HEK293 (cell line): Measurements from ENCODE around the gene FADS2.

Source experiments
- EGR2 ChIP-seq: fragments of 450-650 bp; formaldehyde crosslinking; IDR thresholded peaks from 2 replicates; pipeline ENCODE4 v1.5.1; 2016; ENCODE audit warnings: low read depth, missing biosample characterization, missing genetic modification characterization
- HOXA7 ChIP-seq: sonication (generic); formaldehyde crosslinking; IDR thresholded peaks from 2 replicates; pipeline ENCODE4 v1.8.1; 2022; ENCODE audit warnings: missing genetic modification reagents, borderline replicate concordance
- KLF16 ChIP-seq: fragments of 450-650 bp; formaldehyde crosslinking; IDR thresholded peaks from 2 replicates; pipeline ENCODE4 v1.5.1; 2017; ENCODE audit warnings: missing biosample characterization, missing genetic modification characterization
- SP3 ChIP-seq: fragments of 450-650 bp; formaldehyde crosslinking; IDR thresholded peaks from 2 replicates; pipeline ENCODE4 v1.5.1; 2016; ENCODE audit warnings: missing biosample characterization, missing genetic modification characterization
- TCF7L2 ChIP-seq: IDR thresholded peaks from 2 replicates; pipeline ENCODE4 v1.6.1; 2011; ENCODE audit warnings: low read depth, mild to moderate bottlenecking, inconsistent platforms, low read length, moderate library complexity, borderline replicate concordance
- WT1 ChIP-seq: fragments of 450-650 bp; formaldehyde crosslinking; IDR thresholded peaks from 2 replicates; pipeline ENCODE4 v1.5.1; 2016; ENCODE audit warnings: missing biosample characterization, missing genetic modification characterization
- YY1 ChIP-seq: fragments of 450-650 bp; formaldehyde crosslinking; IDR thresholded peaks from 2 replicates; pipeline ENCODE4 v1.5.1; 2018; ENCODE audit warnings: missing biosample characterization, missing genetic modification characterization
- ZBTB17 ChIP-seq: fragments of 450-650 bp; formaldehyde crosslinking; IDR thresholded peaks from 2 replicates; pipeline ENCODE4 v1.5.1; 2016; ENCODE audit warnings: missing biosample characterization, missing genetic modification characterization
- ZEB2 ChIP-seq: fragments of 450-650 bp; formaldehyde crosslinking; IDR thresholded peaks from 2 replicates; pipeline ENCODE4 v1.5.1; 2016; ENCODE audit warnings: missing biosample characterization, missing genetic modification characterization
- ZNF138 ChIP-seq: fragments of 450-650 bp; formaldehyde crosslinking; IDR thresholded peaks from 2 replicates; pipeline ENCODE4 v1.5.1; 2016; ENCODE audit warnings: missing biosample characterization, missing genetic modification characterization, borderline replicate concordance
- ZNF140 ChIP-seq: fragments of 450-650 bp; formaldehyde crosslinking; IDR thresholded peaks from 2 replicates; pipeline ENCODE4 v1.5.1; 2016; ENCODE audit warnings: missing biosample characterization, missing genetic modification characterization
- ZNF214 ChIP-seq: fragments of 450-650 bp; formaldehyde crosslinking; IDR thresholded peaks from 2 replicates; pipeline ENCODE4 v1.5.1; 2017; ENCODE audit warnings: missing biosample characterization, mild to moderate bottlenecking, missing genetic modification characterization, borderline replicate concordance
- ZNF221 ChIP-seq: fragments of 450-650 bp; formaldehyde crosslinking; IDR thresholded peaks from 2 replicates; pipeline ENCODE4 v1.5.1; 2017; ENCODE audit warnings: missing biosample characterization, missing genetic modification characterization, borderline replicate concordance
- ZNF248 ChIP-seq: fragments of 450-650 bp; formaldehyde crosslinking; IDR thresholded peaks from 2 replicates; pipeline ENCODE4 v1.5.1; 2017; ENCODE audit warnings: missing biosample characterization, missing genetic modification characterization
- ZNF416 ChIP-seq: fragments of 450-650 bp; formaldehyde crosslinking; IDR thresholded peaks from 2 replicates; pipeline ENCODE4 v1.5.1; 2016; ENCODE audit warnings: missing biosample characterization, missing genetic modification characterization
- ZNF560 ChIP-seq: fragments of 450-650 bp; formaldehyde crosslinking; IDR thresholded peaks from 2 replicates; pipeline ENCODE4 v1.5.1; 2017; ENCODE audit warnings: missing biosample characterization, missing genetic modification characterization, borderline replicate concordance
- ZNF626 ChIP-seq: fragments of 450-650 bp; sonication (Bioruptor Pico); formaldehyde crosslinking; IDR thresholded peaks from 2 replicates; pipeline ENCODE4 v1.5.1; 2018; ENCODE audit warnings: missing biosample characterization, missing genetic modification characterization, inconsistent platforms
- ZSCAN30 ChIP-seq: fragments of 450-650 bp; IDR thresholded peaks from 2 replicates; pipeline ENCODE4 v1.5.1; 2018; ENCODE audit warnings: missing biosample characterization, mild to moderate bottlenecking, missing genetic modification characterization, moderate library complexity
- TF ChIP-seq, protein P1 (sequence below): fragments of 450-650 bp; formaldehyde crosslinking; IDR thresholded peaks from 2 replicates; pipeline ENCODE4 v1.5.1; 2016; ENCODE audit warnings: missing biosample characterization, missing genetic modification characterization
- TF ChIP-seq, protein P2 (sequence below): fragments of 450-650 bp; formaldehyde crosslinking; IDR thresholded peaks from 2 replicates; pipeline ENCODE4 v1.5.1; 2016; ENCODE audit warnings: missing biosample characterization, missing genetic modification characterization, borderline replicate concordance
- TF ChIP-seq, protein P3 (sequence below): fragments of 450-650 bp; formaldehyde crosslinking; IDR thresholded peaks from 2 replicates; pipeline ENCODE4 v1.5.1; 2016; ENCODE audit warnings: missing biosample characterization, missing genetic modification characterization
- TF ChIP-seq, protein P4 (sequence below): fragments of 450-650 bp; formaldehyde crosslinking; IDR thresholded peaks from 2 replicates; pipeline ENCODE4 v1.5.1; 2016; ENCODE audit warnings: missing biosample characterization, missing genetic modification characterization
- TF ChIP-seq, protein P5 (sequence below): fragments of 450-650 bp; formaldehyde crosslinking; IDR thresholded peaks from 2 replicates; pipeline ENCODE4 v1.5.1; 2016; ENCODE audit warnings: missing biosample characterization, missing genetic modification characterization, low read depth
- TF ChIP-seq, protein P6 (sequence below): fragments of 450-650 bp; IDR thresholded peaks from 2 replicates; pipeline ENCODE4 v1.5.1; 2018; ENCODE audit warnings: missing biosample characterization, mild to moderate bottlenecking, missing genetic modification characterization
- TF ChIP-seq, protein P7 (sequence below): fragments of 450-650 bp; formaldehyde crosslinking; IDR thresholded peaks from 2 replicates; pipeline ENCODE4 v1.5.1; 2016; ENCODE audit warnings: missing biosample characterization, missing genetic modification characterization
- TF ChIP-seq, protein P8 (sequence below): fragments of 450-650 bp; formaldehyde crosslinking; IDR thresholded peaks from 2 replicates; pipeline ENCODE4 v1.5.1; 2016; ENCODE audit warnings: missing biosample characterization, missing genetic modification characterization

FADS2 gene

DNA sequence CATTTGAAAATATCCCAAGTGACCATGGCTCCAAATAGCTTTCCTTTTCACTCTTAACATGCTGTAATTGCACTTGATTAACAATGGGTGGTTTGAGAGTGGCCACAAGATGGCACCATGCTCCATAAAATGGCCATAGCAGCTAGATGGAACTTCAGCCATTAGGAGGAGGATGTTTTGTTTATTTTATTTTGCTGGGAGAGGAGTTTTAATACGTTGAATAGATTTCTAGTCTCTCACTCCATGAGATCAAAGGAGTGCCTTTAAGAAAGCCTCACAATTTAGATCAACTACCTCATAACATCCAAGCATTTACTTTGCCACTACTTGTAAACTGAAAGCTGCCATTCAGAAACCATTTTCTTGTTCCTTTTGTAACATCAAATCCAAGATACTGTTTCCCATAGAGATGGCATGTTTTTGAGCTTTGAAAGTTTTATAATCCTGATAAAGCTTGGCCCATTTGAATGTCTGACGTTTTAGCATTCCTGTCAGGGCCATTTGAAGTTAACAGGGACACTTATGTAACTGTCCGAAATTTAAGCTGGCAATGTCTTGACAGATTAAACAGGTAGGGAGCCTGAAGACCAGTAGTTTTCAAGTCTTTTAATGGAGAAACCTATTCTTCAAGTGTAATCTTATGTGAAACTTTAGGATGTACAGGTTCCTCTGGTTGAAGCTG, 30.7 kb upstream of the FADS2 start (continued):
- TF ChIP-seq, protein P1, sequence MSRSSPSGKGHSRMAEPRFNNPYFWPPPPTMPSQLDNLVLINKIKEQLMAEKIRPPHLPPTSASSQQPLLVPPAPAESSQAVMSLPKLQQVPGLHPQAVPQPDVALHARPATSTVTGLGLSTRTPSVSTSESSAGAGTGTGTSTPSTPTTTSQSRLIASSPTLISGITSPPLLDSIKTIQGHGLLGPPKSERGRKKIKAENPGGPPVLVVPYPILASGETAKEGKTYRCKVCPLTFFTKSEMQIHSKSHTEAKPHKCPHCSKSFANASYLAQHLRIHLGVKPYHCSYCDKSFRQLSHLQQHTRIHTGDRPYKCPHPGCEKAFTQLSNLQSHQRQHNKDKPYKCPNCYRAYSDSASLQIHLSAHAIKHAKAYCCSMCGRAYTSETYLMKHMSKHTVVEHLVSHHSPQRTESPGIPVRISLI (tag by site-specific recombination), result no peak
- 0 out of 2 replicates have a peak, but pooled peaks have one; percentile 61 for TF ChIP-seq TCF7L2
- TF ChIP-seq ZNF214 (tag by site-specific recombination), result no peak
- TF ChIP-seq, protein P2, sequence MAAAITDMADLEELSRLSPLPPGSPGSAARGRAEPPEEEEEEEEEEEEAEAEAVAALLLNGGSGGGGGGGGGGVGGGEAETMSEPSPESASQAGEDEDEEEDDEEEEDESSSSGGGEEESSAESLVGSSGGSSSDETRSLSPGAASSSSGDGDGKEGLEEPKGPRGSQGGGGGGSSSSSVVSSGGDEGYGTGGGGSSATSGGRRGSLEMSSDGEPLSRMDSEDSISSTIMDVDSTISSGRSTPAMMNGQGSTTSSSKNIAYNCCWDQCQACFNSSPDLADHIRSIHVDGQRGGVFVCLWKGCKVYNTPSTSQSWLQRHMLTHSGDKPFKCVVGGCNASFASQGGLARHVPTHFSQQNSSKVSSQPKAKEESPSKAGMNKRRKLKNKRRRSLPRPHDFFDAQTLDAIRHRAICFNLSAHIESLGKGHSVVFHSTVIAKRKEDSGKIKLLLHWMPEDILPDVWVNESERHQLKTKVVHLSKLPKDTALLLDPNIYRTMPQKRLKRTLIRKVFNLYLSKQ (tag by site-specific recombination), result no peak
- no peak for TF ChIP-seq HOXA7
- no peak for TF ChIP-seq EGR2 (tag by site-specific recombination)
- TF ChIP-seq, protein P3, sequence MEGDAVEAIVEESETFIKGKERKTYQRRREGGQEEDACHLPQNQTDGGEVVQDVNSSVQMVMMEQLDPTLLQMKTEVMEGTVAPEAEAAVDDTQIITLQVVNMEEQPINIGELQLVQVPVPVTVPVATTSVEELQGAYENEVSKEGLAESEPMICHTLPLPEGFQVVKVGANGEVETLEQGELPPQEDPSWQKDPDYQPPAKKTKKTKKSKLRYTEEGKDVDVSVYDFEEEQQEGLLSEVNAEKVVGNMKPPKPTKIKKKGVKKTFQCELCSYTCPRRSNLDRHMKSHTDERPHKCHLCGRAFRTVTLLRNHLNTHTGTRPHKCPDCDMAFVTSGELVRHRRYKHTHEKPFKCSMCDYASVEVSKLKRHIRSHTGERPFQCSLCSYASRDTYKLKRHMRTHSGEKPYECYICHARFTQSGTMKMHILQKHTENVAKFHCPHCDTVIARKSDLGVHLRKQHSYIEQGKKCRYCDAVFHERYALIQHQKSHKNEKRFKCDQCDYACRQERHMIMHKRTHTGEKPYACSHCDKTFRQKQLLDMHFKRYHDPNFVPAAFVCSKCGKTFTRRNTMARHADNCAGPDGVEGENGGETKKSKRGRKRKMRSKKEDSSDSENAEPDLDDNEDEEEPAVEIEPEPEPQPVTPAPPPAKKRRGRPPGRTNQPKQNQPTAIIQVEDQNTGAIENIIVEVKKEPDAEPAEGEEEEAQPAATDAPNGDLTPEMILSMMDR, result peak; percentile 72
- no peak for TF ChIP-seq SP3
- TF ChIP-seq, protein P4, sequence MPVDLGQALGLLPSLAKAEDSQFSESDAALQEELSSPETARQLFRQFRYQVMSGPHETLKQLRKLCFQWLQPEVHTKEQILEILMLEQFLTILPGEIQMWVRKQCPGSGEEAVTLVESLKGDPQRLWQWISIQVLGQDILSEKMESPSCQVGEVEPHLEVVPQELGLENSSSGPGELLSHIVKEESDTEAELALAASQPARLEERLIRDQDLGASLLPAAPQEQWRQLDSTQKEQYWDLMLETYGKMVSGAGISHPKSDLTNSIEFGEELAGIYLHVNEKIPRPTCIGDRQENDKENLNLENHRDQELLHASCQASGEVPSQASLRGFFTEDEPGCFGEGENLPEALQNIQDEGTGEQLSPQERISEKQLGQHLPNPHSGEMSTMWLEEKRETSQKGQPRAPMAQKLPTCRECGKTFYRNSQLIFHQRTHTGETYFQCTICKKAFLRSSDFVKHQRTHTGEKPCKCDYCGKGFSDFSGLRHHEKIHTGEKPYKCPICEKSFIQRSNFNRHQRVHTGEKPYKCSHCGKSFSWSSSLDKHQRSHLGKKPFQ (tag by site-specific recombination), result no peak
- TF ChIP-seq, protein P5, sequence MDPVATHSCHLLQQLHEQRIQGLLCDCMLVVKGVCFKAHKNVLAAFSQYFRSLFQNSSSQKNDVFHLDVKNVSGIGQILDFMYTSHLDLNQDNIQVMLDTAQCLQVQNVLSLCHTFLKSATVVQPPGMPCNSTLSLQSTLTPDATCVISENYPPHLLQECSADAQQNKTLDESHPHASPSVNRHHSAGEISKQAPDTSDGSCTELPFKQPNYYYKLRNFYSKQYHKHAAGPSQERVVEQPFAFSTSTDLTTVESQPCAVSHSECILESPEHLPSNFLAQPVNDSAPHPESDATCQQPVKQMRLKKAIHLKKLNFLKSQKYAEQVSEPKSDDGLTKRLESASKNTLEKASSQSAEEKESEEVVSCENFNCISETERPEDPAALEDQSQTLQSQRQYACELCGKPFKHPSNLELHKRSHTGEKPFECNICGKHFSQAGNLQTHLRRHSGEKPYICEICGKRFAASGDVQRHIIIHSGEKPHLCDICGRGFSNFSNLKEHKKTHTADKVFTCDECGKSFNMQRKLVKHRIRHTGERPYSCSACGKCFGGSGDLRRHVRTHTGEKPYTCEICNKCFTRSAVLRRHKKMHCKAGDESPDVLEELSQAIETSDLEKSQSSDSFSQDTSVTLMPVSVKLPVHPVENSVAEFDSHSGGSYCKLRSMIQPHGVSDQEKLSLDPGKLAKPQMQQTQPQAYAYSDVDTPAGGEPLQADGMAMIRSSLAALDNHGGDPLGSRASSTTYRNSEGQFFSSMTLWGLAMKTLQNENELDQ, result no peak
- TF ChIP-seq, protein P6, sequence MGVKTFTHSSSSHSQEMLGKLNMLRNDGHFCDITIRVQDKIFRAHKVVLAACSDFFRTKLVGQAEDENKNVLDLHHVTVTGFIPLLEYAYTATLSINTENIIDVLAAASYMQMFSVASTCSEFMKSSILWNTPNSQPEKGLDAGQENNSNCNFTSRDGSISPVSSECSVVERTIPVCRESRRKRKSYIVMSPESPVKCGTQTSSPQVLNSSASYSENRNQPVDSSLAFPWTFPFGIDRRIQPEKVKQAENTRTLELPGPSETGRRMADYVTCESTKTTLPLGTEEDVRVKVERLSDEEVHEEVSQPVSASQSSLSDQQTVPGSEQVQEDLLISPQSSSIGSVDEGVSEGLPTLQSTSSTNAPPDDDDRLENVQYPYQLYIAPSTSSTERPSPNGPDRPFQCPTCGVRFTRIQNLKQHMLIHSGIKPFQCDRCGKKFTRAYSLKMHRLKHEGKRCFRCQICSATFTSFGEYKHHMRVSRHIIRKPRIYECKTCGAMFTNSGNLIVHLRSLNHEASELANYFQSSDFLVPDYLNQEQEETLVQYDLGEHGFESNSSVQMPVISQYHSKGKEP (tag by site-specific recombination), result 0 out of 2 replicates have a peak, but pooled peaks have one; percentile 9
- no peak; the same call in 1 of the 2 replicates for TF ChIP-seq ZBTB17 (tag by site-specific recombination)
- TF ChIP-seq YY1 (tag by site-specific recombination), result 0 out of 2 replicates have a peak, but pooled peaks have one; percentile 49
- no peak for TF ChIP-seq ZNF248 (tag by site-specific recombination)
- no peak for TF ChIP-seq ZNF138 (tag by site-specific recombination)
- TF ChIP-seq ZNF140 (tag by site-specific recombination), result no peak
- TF ChIP-seq, protein P7, sequence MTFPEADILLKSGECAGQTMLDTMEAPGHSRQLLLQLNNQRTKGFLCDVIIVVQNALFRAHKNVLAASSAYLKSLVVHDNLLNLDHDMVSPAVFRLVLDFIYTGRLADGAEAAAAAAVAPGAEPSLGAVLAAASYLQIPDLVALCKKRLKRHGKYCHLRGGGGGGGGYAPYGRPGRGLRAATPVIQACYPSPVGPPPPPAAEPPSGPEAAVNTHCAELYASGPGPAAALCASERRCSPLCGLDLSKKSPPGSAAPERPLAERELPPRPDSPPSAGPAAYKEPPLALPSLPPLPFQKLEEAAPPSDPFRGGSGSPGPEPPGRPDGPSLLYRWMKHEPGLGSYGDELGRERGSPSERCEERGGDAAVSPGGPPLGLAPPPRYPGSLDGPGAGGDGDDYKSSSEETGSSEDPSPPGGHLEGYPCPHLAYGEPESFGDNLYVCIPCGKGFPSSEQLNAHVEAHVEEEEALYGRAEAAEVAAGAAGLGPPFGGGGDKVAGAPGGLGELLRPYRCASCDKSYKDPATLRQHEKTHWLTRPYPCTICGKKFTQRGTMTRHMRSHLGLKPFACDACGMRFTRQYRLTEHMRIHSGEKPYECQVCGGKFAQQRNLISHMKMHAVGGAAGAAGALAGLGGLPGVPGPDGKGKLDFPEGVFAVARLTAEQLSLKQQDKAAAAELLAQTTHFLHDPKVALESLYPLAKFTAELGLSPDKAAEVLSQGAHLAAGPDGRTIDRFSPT, result no peak
- TF ChIP-seq ZEB2, result no peak
- no peak for TF ChIP-seq ZNF416
- no peak for TF ChIP-seq ZNF560 (tag by site-specific recombination)
- no peak for TF ChIP-seq ZNF221 (tag by site-specific recombination)
- TF ChIP-seq WT1 (tag by site-specific recombination), result no peak; the same call in 1 of the 2 replicates
- TF ChIP-seq KLF16 (tag by site-specific recombination), result no peak
- TF ChIP-seq ZSCAN30, result peak; percentile 39; the same call in 1 of the 2 replicates
- TF ChIP-seq, protein P8, sequence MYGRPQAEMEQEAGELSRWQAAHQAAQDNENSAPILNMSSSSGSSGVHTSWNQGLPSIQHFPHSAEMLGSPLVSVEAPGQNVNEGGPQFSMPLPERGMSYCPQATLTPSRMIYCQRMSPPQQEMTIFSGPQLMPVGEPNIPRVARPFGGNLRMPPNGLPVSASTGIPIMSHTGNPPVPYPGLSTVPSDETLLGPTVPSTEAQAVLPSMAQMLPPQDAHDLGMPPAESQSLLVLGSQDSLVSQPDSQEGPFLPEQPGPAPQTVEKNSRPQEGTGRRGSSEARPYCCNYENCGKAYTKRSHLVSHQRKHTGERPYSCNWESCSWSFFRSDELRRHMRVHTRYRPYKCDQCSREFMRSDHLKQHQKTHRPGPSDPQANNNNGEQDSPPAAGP (tag by site-specific recombination), result no peak
- no peak for TF ChIP-seq ZNF626 (tag by site-specific recombination)
